Upper lobe of left lung (tissue), 6 donors: ENCODE data around the gene OLFM2. TPM values are rescaled to one million over a fixed set of nuclear protein-coding genes. Genes with fewer than 3 reads are reported as not detected.

Experiments used
- ATAC-seq, 2 donors: fragments of 200-7000 bp; cut with Tn5 transposase; one replicate each; pipeline ENCODE4 v1.9.1; 2022; ENCODE audit warnings: mild to moderate bottlenecking in 2 of 2, moderate library complexity in 2 of 2; ENCODE audit not compliant: low FRiP score in 2 of 2
- DNase-seq, 2 donors: peaks; one replicate each; pipeline ENCODE4 v3.0.0-alpha.2; 2019 to 2020
- H3K27ac ChIP-seq, 4 donors: fragments of 200-600 bp; sonication (generic); one replicate each; pipeline ENCODE4 v1.5.1; 2016 to 2019
- H3K27me3 ChIP-seq, 4 donors: fragments of 200-600 bp; sonication (generic); one replicate each; pipeline ENCODE4 v1.5.1; 2017 to 2019
- H3K36me3 ChIP-seq, 4 donors: fragments of 200-600 bp; sonication (generic); one replicate each; pipeline ENCODE4 v1.5.1; 2016 to 2019
- H3K4me1 ChIP-seq, 4 donors: fragments of 200-600 bp; sonication (generic); one replicate each; pipeline ENCODE4 v1.5.1; 2018 to 2019
- H3K4me3 ChIP-seq, 4 donors: fragments of 200-600 bp; sonication (generic); one replicate each; pipeline ENCODE4 v1.5.1; 2017 to 2019; ENCODE audit warnings: mild to moderate bottlenecking in 2 of 4, moderate library complexity in 1 of 4
- H3K9me3 ChIP-seq, 4 donors: fragments of 200-600 bp; sonication (generic); one replicate each; pipeline ENCODE4 v1.5.1; 2018 to 2019
- CTCF ChIP-seq, 6 experiments: fragments of 450-650 bp in 4 of 6; fragments of 200-600 bp in 2 of 6; sonication (generic) in 2 of 6; IDR thresholded peaks; one replicate each; pipeline ENCODE4 v1.5.1; 2016 to 2019; ENCODE audit warnings: antibody characterized with exemption in 6 of 6
- EP300 ChIP-seq, 4 donors: sonication (generic); formaldehyde crosslinking; IDR thresholded peaks; one replicate each; pipeline ENCODE4 v1.5.1; 2017; ENCODE audit warnings: antibody characterized with exemption in 4 of 4, control low read depth in 2 of 4
- POLR2A ChIP-seq, 4 donors: fragments of 450-650 bp; IDR thresholded peaks; one replicate each; pipeline ENCODE4 v1.5.1; 2016 to 2017; ENCODE audit warnings: antibody characterized with exemption in 4 of 4, mild to moderate bottlenecking in 2 of 4
- POLR2AphosphoS5 ChIP-seq, 2 donors: sonication (generic); formaldehyde crosslinking; IDR thresholded peaks; one replicate each; pipeline ENCODE4 v1.5.1; 2017; ENCODE audit warnings: antibody characterized with exemption in 2 of 2
- WGBS, 2 donors: methylation state at CpG; one replicate each; pipeline ENCODE4 v1.1.5; 2017 to 2018; 5-methylcytosine and 5-hydroxymethylcytosine counted together
- total RNA-seq, 6 donors: library from RNA; depleted of rRNA in 4 of 6; stranded (reverse); fragments of >200 nt in 4 of 6; gene quantifications; one replicate each; pipeline versions ENCODE4 v1.1.0 to v1.2.1, GENCODE V29; 2016 to 2021
- donor health status: DM: no; HTN: no; CAD: no; lungs with moderate emphysema.
- donor health status: DM: no; HTN: yes; CAD: no; lungs with severe emphysema.

OLFM2 gene
- total RNA-seq, 6 donors from 2014 or later: 0.98 to 11.3 (median 4.7) TPM; not detected in 1

GRCh38 chr19:9875031-9875627, 61.2 kb downstream of the OLFM2 start:
- H3K4me3 ChIP-seq: no peak overlapping the region
- TF ChIP-seq POLR2A (IDR thresholded peaks at IDR 0.05) (no peak), POLR2AphosphoS5 (IDR thresholded peaks at IDR 0.05) (no peak), CTCF (IDR thresholded peaks at IDR 0.05) (no peak), EP300 (IDR thresholded peaks at IDR 0.05) (no peak)
- DNase-seq (no peak), ATAC-seq (no peak)
- H3K36me3 ChIP-seq: no peaks in the 10 kb centered on the region
- 67 to 72% methylated on average over 13 of the region's 13 CpGs for WGBS, 2 donors
- H3K9me3 ChIP-seq: no peaks in the 10 kb centered on the region
- no peak overlapping the region for H3K27ac ChIP-seq
- no peaks in the 10 kb centered on the region for H3K27me3 ChIP-seq
- H3K4me1 ChIP-seq: no peaks in the 10 kb centered on the region

GRCh38 chr19:9872618-9873242, 63.6 kb downstream of the OLFM2 start:
- TF ChIP-seq POLR2AphosphoS5 (IDR thresholded peaks at IDR 0.05) (no peak), POLR2A (IDR thresholded peaks at IDR 0.05) (no peak), CTCF (IDR thresholded peaks at IDR 0.05) (no peak), EP300 (IDR thresholded peaks at IDR 0.05) (no peak)
- no peak for DNase-seq
- no peak for ATAC-seq
- Histone ChIP-seq H3K27me3 (no peaks in the 10 kb centered on the region), H3K4me1 (no peaks in the 10 kb centered on the region), H3K4me3 (no peak overlapping the region), H3K36me3 (no peaks in the 10 kb centered on the region), H3K27ac (no peak overlapping the region), H3K9me3 (no peaks in the 10 kb centered on the region)
- 91 to 94% methylated on average over 6 to 8 of the region's 8 CpGs for WGBS, 2 donors

GRCh38 chr19:9871626-9872338, 64.5 kb downstream of the OLFM2 start:
- 59 to 64% methylated on average over 8 to 16 of the region's 16 CpGs for WGBS, 2 donors
- TF ChIP-seq POLR2A (IDR thresholded peaks at IDR 0.05) (no peak), CTCF (IDR thresholded peaks at IDR 0.05) (no peak), POLR2AphosphoS5 (IDR thresholded peaks at IDR 0.05) (no peak), EP300 (IDR thresholded peaks at IDR 0.05) (no peak)

GRCh38 chr19:9868983-9869617, 67.2 kb downstream of the OLFM2 start:
- H3K4me1 ChIP-seq: no peaks in the 10 kb centered on the region

More at GRCh38 chr19:9871626-9872338, 64.5 kb downstream of the OLFM2 start:
- Histone ChIP-seq H3K27ac (no peak overlapping the region), H3K27me3 (no peaks in the 10 kb centered on the region), H3K4me3 (no peak overlapping the region), H3K4me1 (no peaks in the 10 kb centered on the region), H3K9me3 (no peaks in the 10 kb centered on the region), H3K36me3 (no peaks in the 10 kb centered on the region)
- no peak for ATAC-seq
- no peak for DNase-seq

More at GRCh38 chr19:9868983-9869617, 67.2 kb downstream of the OLFM2 start:
- WGBS, 2 donors: 78 to 84% methylated on average over 7 of the region's 7 CpGs
- no peak for ATAC-seq
- H3K9me3 ChIP-seq: no peaks in the 10 kb centered on the region
- no peaks in the 10 kb centered on the region for H3K27me3 ChIP-seq
- TF ChIP-seq POLR2AphosphoS5 (IDR thresholded peaks at IDR 0.05) (no peak), POLR2A (IDR thresholded peaks at IDR 0.05) (no peak), EP300 (IDR thresholded peaks at IDR 0.05) (no peak), CTCF (IDR thresholded peaks at IDR 0.05) (no peak)
- H3K36me3 ChIP-seq: no peaks in the 10 kb centered on the region
- DNase-seq: no peak
- no peak overlapping the region for H3K27ac ChIP-seq
- no peak overlapping the region for H3K4me3 ChIP-seq
